IMR-90 (cell line): Measurements from ENCODE around the gene NMUR1.

ENCODE experiments used
- RAD21 ChIP-seq: IDR thresholded peaks from 2 replicates; pipeline ENCODE4 v1.6.1; 2012; ENCODE audit warnings: low read length, improper control_type of control experiment
- TF ChIP-seq, protein P1 (sequence below): conservative IDR thresholded peaks from 2 replicates; pipeline ENCODE4 v1.5.1; 2012; ENCODE audit warnings: mild to moderate bottlenecking, low read depth, low read length, improper control_type of control experiment

- TF ChIP-seq, protein P1, sequence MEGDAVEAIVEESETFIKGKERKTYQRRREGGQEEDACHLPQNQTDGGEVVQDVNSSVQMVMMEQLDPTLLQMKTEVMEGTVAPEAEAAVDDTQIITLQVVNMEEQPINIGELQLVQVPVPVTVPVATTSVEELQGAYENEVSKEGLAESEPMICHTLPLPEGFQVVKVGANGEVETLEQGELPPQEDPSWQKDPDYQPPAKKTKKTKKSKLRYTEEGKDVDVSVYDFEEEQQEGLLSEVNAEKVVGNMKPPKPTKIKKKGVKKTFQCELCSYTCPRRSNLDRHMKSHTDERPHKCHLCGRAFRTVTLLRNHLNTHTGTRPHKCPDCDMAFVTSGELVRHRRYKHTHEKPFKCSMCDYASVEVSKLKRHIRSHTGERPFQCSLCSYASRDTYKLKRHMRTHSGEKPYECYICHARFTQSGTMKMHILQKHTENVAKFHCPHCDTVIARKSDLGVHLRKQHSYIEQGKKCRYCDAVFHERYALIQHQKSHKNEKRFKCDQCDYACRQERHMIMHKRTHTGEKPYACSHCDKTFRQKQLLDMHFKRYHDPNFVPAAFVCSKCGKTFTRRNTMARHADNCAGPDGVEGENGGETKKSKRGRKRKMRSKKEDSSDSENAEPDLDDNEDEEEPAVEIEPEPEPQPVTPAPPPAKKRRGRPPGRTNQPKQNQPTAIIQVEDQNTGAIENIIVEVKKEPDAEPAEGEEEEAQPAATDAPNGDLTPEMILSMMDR = no peak
- TF ChIP-seq RAD21 = no peak
Observed at GRCh38 chr2:231556981-231557380, 26.7 kb upstream of the NMUR1 start.
